HEK293 (cell line): Measurements from ENCODE around the gene SEC16A.

Experiments
- CTCF ChIA-PET: fragments of 350-600 bp; formaldehyde crosslinking; extraction: SDS; loops from one replicate; lab custom pipeline; 2021; ENCODE audit warnings: antibody characterized with exemption; lab: Yijun Ruan, JAX
- POLR2A ChIA-PET: fragments of 300-600 bp; formaldehyde crosslinking; extraction: SDS; loops from one replicate; lab custom pipeline; 2020; ENCODE audit warnings: antibody characterized with exemption, inconsistent platforms; lab: Yijun Ruan, JAX
- H3K27ac ChIP-seq: fragments of 200-500 bp; sonication (Bioruptor generic); 2 replicates; pipeline ENCODE4 v1.5.1; 2014; ENCODE audit warnings: low read depth, low read length, control low read depth, inconsistent platforms; ENCODE audit errors: extremely low read depth
- H3K36me3 ChIP-seq, 2 experiments: fragments of 200-500 bp in 1 of 2; sonication (Bioruptor generic) in 1 of 2; 1 replicate in 1 of 2; 2 replicates in 1 of 2; pipeline ENCODE4 v1.5.1; 2014 to 2017; ENCODE audit warnings: inconsistent platforms in 2 of 2, low read length in 2 of 2; ENCODE audit not compliant: control insufficient read depth in 2 of 2, insufficient read depth in 1 of 2
- H3K4me1 ChIP-seq: fragments of 200-500 bp; sonication (Bioruptor generic); 2 replicates; pipeline ENCODE4 v1.5.1; 2014; ENCODE audit warnings: mild to moderate bottlenecking, low read length, inconsistent platforms; ENCODE audit not compliant: control insufficient read depth, insufficient read depth
- H3K4me3 ChIP-seq: 2 replicates; pipeline ENCODE4 v1.5.1; 2011; ENCODE audit warnings: low read depth, mild to moderate bottlenecking, control low read depth, low read length, moderate library complexity
- H3K9me3 ChIP-seq: fragments of 200-500 bp; sonication (Bioruptor generic); 2 replicates; pipeline ENCODE4 v1.5.1; 2014; ENCODE audit warnings: low read depth, low read length, inconsistent platforms; ENCODE audit not compliant: control insufficient read depth, insufficient read depth
- BCL11A ChIP-seq: fragments of 450-650 bp; formaldehyde crosslinking; IDR thresholded peaks from 2 replicates; pipeline ENCODE4 v1.5.1; 2016; ENCODE audit warnings: low read depth, missing biosample characterization, missing genetic modification characterization
- GLIS1 ChIP-seq: fragments of 450-650 bp; formaldehyde crosslinking; IDR thresholded peaks from 2 replicates; pipeline ENCODE4 v1.5.1; 2016; ENCODE audit warnings: missing biosample characterization, missing genetic modification characterization
- HOXC10 ChIP-seq: sonication (generic); formaldehyde crosslinking; IDR thresholded peaks from 2 replicates; pipeline ENCODE4 v1.8.1; 2023; ENCODE audit warnings: mild to moderate bottlenecking, missing genetic modification reagents
- KLF10 ChIP-seq: fragments of 450-650 bp; IDR thresholded peaks from 2 replicates; pipeline ENCODE4 v1.5.1; 2018; ENCODE audit warnings: missing biosample characterization, mild to moderate bottlenecking, missing genetic modification characterization
- MZF1 ChIP-seq: fragments of 450-650 bp; formaldehyde crosslinking; IDR thresholded peaks from 2 replicates; pipeline ENCODE4 v1.5.1; 2017; ENCODE audit warnings: missing biosample characterization, missing genetic modification characterization, borderline replicate concordance
- PRDM1 ChIP-seq: fragments of 450-650 bp; formaldehyde crosslinking; IDR thresholded peaks from 2 replicates; pipeline ENCODE4; 2016; ENCODE audit warnings: missing biosample characterization, missing genetic modification characterization
- SCRT2 ChIP-seq: fragments of 450-650 bp; formaldehyde crosslinking; IDR thresholded peaks from 2 replicates; pipeline ENCODE4 v1.5.1; 2016; ENCODE audit warnings: missing biosample characterization, missing genetic modification characterization
- ZFHX2 ChIP-seq: fragments of 450-650 bp; formaldehyde crosslinking; conservative IDR thresholded peaks from 2 replicates; pipeline ENCODE4 v1.5.1; 2016; ENCODE audit warnings: missing biosample characterization, missing genetic modification characterization
- ZIC2 ChIP-seq: fragments of 450-650 bp; formaldehyde crosslinking; IDR thresholded peaks from 2 replicates; pipeline ENCODE4 v1.5.1; 2016; ENCODE audit warnings: missing biosample characterization, missing genetic modification characterization
- ZNF140 ChIP-seq: fragments of 450-650 bp; formaldehyde crosslinking; IDR thresholded peaks from 2 replicates; pipeline ENCODE4 v1.5.1; 2016; ENCODE audit warnings: missing biosample characterization, missing genetic modification characterization
- ZNF146 ChIP-seq: fragments of 450-650 bp; formaldehyde crosslinking; IDR thresholded peaks from 2 replicates; pipeline ENCODE4 v1.5.1; 2016; ENCODE audit warnings: missing biosample characterization, missing genetic modification characterization
- ZNF157 ChIP-seq: fragments of 450-650 bp; formaldehyde crosslinking; IDR thresholded peaks from 2 replicates; pipeline ENCODE4 v1.5.1; 2016; ENCODE audit warnings: missing biosample characterization, missing genetic modification characterization
- ZNF169 ChIP-seq: fragments of 450-650 bp; formaldehyde crosslinking; IDR thresholded peaks from 2 replicates; pipeline ENCODE4 v1.5.1; 2016; ENCODE audit warnings: missing biosample characterization, missing genetic modification characterization
- ZNF214 ChIP-seq: fragments of 450-650 bp; formaldehyde crosslinking; IDR thresholded peaks from 2 replicates; pipeline ENCODE4 v1.5.1; 2017; ENCODE audit warnings: missing biosample characterization, mild to moderate bottlenecking, missing genetic modification characterization, borderline replicate concordance
- ZNF23 ChIP-seq: fragments of 450-650 bp; formaldehyde crosslinking; IDR thresholded peaks from 2 replicates; pipeline ENCODE4 v1.5.1; 2016; ENCODE audit warnings: missing biosample characterization, missing genetic modification characterization, borderline replicate concordance
- ZNF311 ChIP-seq: fragments of 450-650 bp; formaldehyde crosslinking; IDR thresholded peaks from 2 replicates; pipeline ENCODE4 v1.5.1; 2017; ENCODE audit warnings: missing biosample characterization, missing genetic modification characterization, borderline replicate concordance
- ZNF324 ChIP-seq: fragments of 450-650 bp; formaldehyde crosslinking; IDR thresholded peaks from 2 replicates; pipeline ENCODE4 v1.5.1; 2016; ENCODE audit warnings: missing biosample characterization, missing genetic modification characterization
- ZNF37A ChIP-seq: fragments of 450-650 bp; IDR thresholded peaks from 2 replicates; pipeline ENCODE4 v1.5.1; 2018; ENCODE audit warnings: missing biosample characterization, missing genetic modification characterization
- ZNF600 ChIP-seq: fragments of 450-650 bp; formaldehyde crosslinking; IDR thresholded peaks from 2 replicates; pipeline ENCODE4 v1.5.1; 2016; ENCODE audit warnings: missing biosample characterization, missing genetic modification characterization
- ZNF792 ChIP-seq: fragments of 450-650 bp; formaldehyde crosslinking; IDR thresholded peaks from 2 replicates; pipeline ENCODE4 v1.5.1; 2016; ENCODE audit warnings: missing biosample characterization, missing genetic modification characterization
- TF ChIP-seq, protein P1 (sequence below): fragments of 450-650 bp; formaldehyde crosslinking; IDR thresholded peaks from 2 replicates; pipeline ENCODE4 v1.5.1; 2016; ENCODE audit warnings: missing biosample characterization, missing genetic modification characterization
- TF ChIP-seq, protein P2 (sequence below): fragments of 450-650 bp; formaldehyde crosslinking; IDR thresholded peaks from 2 replicates; pipeline ENCODE4 v1.5.1; 2016; ENCODE audit warnings: missing biosample characterization, missing genetic modification characterization
- TF ChIP-seq, protein P3 (sequence below): fragments of 450-650 bp; formaldehyde crosslinking; IDR thresholded peaks from 2 replicates; pipeline ENCODE4 v1.5.1; 2016; ENCODE audit warnings: missing biosample characterization, missing genetic modification characterization
- TF ChIP-seq, protein P4 (sequence below): fragments of 450-650 bp; formaldehyde crosslinking; IDR thresholded peaks from 2 replicates; pipeline ENCODE4 v1.5.1; 2016; ENCODE audit warnings: missing biosample characterization, missing genetic modification characterization

SEC16A gene

DNA sequence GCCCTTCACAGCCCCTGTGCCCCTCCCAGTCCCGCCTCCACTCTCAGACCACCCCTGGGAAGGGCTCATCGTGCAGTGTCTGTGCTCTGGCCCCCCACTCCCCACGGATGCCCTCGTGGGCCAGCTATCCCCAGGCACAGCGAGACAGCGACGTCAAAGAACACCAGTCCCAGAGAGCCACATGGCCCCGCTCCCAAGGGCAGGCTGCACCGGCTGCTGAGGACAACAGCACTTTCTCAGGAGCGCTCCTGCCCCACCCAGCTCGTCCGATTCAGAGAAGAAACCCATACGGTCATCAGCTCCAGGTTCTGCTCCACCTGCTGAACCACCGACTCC is 78.1 kb downstream of the SEC16A start (continued):
- TF ChIP-seq ZNF324 (no peak), ZNF311 (no peak), ZNF792 (tag by site-specific recombination) (no peak), KLF10 (no peak), MZF1 (tag by site-specific recombination) (no peak), HOXC10 (CRISPR knock-in tag) (no peak), SCRT2 (tag by site-specific recombination) (no peak), ZNF146 (tag by site-specific recombination) (no peak), ZNF169 (tag by site-specific recombination) (no peak)
- TF ChIP-seq, protein P1, sequence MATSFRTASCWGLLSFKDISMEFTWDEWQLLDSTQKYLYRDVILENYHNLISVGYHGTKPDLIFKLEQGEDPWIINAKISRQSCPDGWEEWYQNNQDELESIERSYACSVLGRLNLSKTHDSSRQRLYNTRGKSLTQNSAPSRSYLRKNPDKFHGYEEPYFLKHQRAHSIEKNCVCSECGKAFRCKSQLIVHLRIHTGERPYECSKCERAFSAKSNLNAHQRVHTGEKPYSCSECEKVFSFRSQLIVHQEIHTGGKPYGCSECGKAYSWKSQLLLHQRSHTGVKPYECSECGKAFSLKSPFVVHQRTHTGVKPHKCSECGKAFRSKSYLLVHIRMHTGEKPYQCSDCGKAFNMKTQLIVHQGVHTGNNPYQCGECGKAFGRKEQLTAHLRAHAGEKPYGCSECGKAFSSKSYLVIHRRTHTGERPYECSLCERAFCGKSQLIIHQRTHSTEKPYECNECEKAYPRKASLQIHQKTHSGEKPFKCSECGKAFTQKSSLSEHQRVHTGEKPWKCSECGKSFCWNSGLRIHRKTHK (tag by site-specific recombination) = no peak
- TF ChIP-seq, protein P2, sequence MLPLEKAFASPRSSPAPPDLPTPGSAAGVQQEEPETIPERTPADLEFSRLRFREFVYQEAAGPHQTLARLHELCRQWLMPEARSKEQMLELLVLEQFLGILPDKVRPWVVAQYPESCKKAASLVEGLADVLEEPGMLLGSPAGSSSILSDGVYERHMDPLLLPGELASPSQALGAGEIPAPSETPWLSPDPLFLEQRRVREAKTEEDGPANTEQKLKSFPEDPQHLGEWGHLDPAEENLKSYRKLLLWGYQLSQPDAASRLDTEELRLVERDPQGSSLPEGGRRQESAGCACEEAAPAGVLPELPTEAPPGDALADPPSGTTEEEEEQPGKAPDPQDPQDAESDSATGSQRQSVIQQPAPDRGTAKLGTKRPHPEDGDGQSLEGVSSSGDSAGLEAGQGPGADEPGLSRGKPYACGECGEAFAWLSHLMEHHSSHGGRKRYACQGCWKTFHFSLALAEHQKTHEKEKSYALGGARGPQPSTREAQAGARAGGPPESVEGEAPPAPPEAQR (tag by site-specific recombination) = no peak
- TF ChIP-seq, all 188 proteins: peak for 0

DNA sequence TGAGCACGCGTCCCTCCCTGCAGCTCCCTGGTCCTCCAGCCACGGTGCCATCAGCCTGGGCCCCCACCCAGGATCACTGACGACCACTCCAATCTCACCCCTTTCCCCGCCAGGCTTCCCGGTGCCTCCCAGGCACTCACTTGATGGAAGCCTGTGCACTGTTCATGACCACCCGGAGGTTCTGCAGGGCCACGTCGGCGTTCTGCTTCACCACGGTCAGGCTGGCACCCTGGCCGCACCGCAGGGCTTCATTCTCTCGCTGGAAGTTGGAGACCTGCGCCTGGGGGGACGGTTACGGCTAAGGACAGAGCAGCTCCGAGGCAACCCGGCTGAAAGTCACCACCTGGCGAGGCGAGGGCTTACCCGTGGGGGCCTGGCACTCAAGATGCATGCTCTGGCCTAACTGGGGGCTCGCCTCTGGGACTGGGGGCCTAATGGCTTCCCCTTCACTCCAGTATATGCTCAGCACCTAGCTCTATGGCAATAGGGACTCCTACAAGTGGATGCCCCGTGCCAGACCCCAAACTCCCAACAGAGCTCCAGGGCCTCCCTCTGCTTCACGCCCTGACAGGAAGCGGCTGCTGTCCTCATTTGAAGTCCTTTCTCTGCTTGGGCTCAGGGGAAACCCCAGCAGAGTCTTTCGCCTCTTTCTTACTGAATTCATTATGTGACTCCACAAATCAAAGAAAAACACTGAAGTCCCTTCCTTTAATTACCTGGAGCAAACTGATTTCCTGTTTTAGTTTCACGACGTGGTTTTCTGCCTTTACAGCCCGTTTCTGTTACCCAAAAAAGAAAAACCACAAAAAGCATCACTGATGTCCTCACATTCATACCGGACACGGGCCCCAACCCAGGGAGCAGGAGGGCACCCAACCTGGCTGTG is 78.7 kb downstream of the SEC16A start:
- peaks cover 10 to 68% of the 10 kb centered on the region in 2 experiments; a peak in 2 of 3 replicates for H3K36me3 ChIP-seq
- no peaks in the 10 kb centered on the region for H3K4me1 ChIP-seq
- H3K27ac ChIP-seq = no peak overlapping the region
- H3K4me3 ChIP-seq = no peak overlapping the region
- no peaks in the 10 kb centered on the region for H3K9me3 ChIP-seq
- CTCF ChIA-PET = interaction anchor here (0.6 kb wide), 2 partner anchors 41 to 92 kb away, joined by 3 read pairs; partner anchors contain the start of gene DNLZ
- TF ChIP-seq ZNF600 (tag by site-specific recombination) (peak; percentile 58), ZFHX2 (tag by site-specific recombination) (no peak)
- TF ChIP-seq, all 188 proteins: peak for 1
- POLR2A ChIA-PET = no interaction called here

DNA sequence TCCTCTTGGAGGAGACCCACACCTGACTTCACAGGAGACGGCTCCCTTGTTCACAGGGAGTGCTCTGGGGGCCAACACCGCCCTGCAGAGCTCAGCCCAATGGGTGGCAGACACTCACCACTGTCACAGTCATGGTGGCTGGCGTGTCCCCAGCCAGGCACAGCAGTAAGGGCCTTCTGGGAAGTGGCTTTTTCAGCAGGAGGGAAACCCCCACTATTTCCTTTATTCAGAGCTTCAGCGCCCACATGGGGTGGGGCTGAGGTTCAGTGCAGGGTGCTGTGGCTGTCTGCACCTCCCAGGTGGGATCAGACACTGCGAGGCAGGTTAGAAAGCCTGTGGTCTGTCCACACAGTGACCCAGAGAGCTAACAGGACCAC is 79.3 kb downstream of the SEC16A start:
- H3K36me3 ChIP-seq = peaks cover 10 to 69% of the 10 kb centered on the region in 2 experiments; a peak in 2 of 3 replicates
- H3K4me1 ChIP-seq = no peaks in the 10 kb centered on the region
- TF ChIP-seq ZNF23 (no peak), PRDM1 (tag by site-specific recombination) (no peak), BCL11A (tag by site-specific recombination) (no peak), GLIS1 (tag by site-specific recombination) (0 out of 2 replicates have a peak, but pooled peaks have one; percentile 38), ZNF140 (tag by site-specific recombination) (no peak), ZNF157 (tag by site-specific recombination) (no peak), ZNF214 (tag by site-specific recombination) (no peak), ZNF37A (tag by site-specific recombination) (no peak), ZIC2 (tag by site-specific recombination) (peak; percentile 96)
- TF ChIP-seq, protein P3, sequence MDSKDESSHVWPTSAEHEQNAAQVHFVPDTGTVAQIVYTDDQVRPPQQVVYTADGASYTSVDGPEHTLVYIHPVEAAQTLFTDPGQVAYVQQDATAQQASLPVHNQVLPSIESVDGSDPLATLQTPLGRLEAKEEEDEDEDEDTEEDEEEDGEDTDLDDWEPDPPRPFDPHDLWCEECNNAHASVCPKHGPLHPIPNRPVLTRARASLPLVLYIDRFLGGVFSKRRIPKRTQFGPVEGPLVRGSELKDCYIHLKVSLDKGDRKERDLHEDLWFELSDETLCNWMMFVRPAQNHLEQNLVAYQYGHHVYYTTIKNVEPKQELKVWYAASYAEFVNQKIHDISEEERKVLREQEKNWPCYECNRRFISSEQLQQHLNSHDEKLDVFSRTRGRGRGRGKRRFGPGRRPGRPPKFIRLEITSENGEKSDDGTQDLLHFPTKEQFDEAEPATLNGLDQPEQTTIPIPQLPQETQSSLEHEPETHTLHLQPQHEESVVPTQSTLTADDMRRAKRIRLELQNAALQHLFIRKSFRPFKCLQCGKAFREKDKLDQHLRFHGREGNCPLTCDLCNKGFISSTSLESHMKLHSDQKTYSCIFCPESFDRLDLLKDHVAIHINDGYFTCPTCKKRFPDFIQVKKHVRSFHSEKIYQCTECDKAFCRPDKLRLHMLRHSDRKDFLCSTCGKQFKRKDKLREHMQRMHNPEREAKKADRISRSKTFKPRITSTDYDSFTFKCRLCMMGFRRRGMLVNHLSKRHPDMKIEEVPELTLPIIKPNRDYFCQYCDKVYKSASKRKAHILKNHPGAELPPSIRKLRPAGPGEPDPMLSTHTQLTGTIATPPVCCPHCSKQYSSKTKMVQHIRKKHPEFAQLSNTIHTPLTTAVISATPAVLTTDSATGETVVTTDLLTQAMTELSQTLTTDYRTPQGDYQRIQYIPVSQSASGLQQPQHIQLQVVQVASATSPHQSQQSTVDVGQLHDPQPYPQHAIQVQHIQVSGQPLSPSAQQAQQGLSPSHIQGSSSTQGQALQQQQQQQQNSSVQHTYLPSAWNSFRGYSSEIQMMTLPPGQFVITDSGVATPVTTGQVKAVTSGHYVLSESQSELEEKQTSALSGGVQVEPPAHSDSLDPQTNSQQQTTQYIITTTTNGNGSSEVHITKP (tag by site-specific recombination) = no peak
- TF ChIP-seq, protein P4, sequence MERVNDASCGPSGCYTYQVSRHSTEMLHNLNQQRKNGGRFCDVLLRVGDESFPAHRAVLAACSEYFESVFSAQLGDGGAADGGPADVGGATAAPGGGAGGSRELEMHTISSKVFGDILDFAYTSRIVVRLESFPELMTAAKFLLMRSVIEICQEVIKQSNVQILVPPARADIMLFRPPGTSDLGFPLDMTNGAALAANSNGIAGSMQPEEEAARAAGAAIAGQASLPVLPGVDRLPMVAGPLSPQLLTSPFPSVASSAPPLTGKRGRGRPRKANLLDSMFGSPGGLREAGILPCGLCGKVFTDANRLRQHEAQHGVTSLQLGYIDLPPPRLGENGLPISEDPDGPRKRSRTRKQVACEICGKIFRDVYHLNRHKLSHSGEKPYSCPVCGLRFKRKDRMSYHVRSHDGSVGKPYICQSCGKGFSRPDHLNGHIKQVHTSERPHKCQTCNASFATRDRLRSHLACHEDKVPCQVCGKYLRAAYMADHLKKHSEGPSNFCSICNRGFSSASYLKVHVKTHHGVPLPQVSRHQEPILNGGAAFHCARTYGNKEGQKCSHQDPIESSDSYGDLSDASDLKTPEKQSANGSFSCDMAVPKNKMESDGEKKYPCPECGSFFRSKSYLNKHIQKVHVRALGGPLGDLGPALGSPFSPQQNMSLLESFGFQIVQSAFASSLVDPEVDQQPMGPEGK (tag by site-specific recombination) = no peak
- POLR2A ChIA-PET = no interaction called here
- CTCF ChIA-PET = interaction anchor here (0.6 kb wide), 1 partner anchor 40 kb away, joined by 3 read pairs; the partner anchor contains the start of gene DNLZ
- H3K27ac ChIP-seq = no peak overlapping the region
- no peak overlapping the region for H3K4me3 ChIP-seq
- H3K9me3 ChIP-seq = no peaks in the 10 kb centered on the region
